Activated naive CD4-positive, alpha-beta T cell treated with anti-CD3 and anti-CD28 coated beads, Interleukin-2, amount 50 U/mL, for 24 hours (primary cell): ENCODE results near the gene FUOM.

Experiments
- H3K27ac Mint-ChIP-seq: one replicate; pipeline ENCODE4 v1.8.0; 2021; ENCODE audit warnings: mild to moderate bottlenecking, mixed read lengths
- H3K27me3 Mint-ChIP-seq: one replicate; pipeline ENCODE4 v1.8.0; 2021; ENCODE audit warnings: mixed read lengths
- H3K36me3 Mint-ChIP-seq: one replicate; pipeline ENCODE4 v1.8.0; 2021; ENCODE audit warnings: mixed read lengths
- H3K4me1 Mint-ChIP-seq: one replicate; pipeline ENCODE4 v1.8.0; 2021; ENCODE audit warnings: mixed read lengths
- H3K4me3 Mint-ChIP-seq: one replicate; pipeline ENCODE4 v1.8.0; 2021; ENCODE audit warnings: mild to moderate bottlenecking, mixed read lengths
- H3K9me3 Mint-ChIP-seq: one replicate; pipeline ENCODE4 v1.8.0; 2021; ENCODE audit warnings: mixed read lengths

Gene FUOM

DNA sequence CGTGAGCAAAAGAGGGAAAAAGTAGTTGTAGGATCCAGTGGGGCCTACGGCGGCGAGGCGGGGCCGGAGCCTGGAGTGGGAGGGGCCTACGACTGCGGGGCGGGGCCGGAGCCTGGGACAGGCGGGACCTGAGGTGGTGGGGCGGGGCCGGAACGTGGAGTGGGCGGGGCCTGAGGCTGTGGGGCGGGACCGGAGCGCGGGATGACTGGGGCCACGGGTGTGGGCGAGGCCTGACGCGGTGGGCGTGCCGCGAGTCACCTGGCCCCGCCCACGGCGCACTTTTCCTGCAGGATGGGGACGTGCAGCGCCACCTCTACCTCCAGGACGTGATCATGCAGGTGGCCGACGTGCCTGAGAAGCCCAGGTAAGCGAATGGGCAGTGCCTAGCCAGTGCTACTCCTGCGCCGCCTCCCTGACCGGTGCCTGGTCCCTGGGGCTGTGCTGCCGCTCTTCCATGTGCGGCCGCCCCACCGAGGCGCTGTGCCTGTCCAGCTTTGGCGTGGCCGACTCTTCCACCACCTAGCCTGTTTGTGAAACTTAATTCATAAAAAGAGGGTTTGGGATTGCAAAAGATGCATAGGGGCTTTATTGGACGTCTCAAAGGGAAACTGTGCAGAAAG lies 48.6 kb downstream of the FUOM start:
- H3K9me3 Mint-ChIP-seq, result no peaks in the 10 kb centered on the region
- peaks cover 28% of the 10 kb centered on the region for H3K4me1 Mint-ChIP-seq
- peak overlapping the region; percentile 86 for H3K27ac Mint-ChIP-seq
- peak overlapping the region; percentile 65 for H3K4me3 Mint-ChIP-seq
- no peaks in the 10 kb centered on the region for H3K36me3 Mint-ChIP-seq
- H3K27me3 Mint-ChIP-seq, result no peaks in the 10 kb centered on the region

DNA sequence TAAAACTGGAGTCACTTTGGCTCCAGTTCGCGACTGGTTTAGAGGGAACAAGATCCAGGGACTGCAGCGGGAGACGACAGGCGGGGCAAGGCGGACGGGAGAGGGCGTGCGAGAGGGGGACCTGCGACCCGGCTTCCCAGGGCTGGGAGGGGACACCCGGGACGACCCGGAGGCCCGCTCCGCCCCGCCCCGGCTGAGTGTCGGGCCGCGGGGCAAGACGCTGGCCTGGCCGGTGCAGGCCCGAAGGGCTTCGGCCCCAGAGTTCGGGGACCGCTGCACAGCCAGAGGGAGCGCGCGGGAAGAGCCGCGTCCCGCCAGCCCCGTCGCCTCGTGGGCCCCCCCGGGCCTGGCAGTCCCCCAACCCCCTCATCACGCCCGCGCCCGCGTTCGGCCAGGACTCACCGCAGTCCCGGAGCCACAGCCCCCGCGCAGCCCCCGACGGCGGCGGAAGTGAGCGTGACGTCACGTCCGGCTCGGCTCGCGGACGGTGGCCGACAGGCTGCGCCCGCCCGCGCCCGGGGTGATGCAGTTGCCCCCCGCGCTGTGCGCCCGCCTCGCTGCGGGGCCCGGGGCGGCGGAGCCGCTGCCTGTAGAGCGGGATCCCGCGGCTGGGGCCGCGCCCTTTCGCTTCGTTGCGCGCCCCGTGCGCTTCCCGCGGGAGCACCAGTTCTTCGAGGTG lies 49.3 kb downstream of the FUOM start, which contains the start of the genes TUBGCP2 and ZNF511:
TSS of gene TUBGCP2 (minus strand) at position 452 of the 679 bp plus-strand sequence. CDS start 5,931 bp downstream, outside the sequence.
TSS of gene ZNF511 (plus strand) at position 494 of the 679 bp plus-strand sequence. CDS start at position 524, 30 bp downstream.
- H3K36me3 Mint-ChIP-seq, result no peaks in the 10 kb centered on the region
- no peaks in the 10 kb centered on the region for H3K9me3 Mint-ChIP-seq
- H3K4me3 Mint-ChIP-seq, result peak within 1 kb of the TSS; percentile 98
- no peaks in the 10 kb centered on the region for H3K27me3 Mint-ChIP-seq
- peak within 1 kb of the TSS; percentile 100 for H3K27ac Mint-ChIP-seq
- peaks cover 34% of the 10 kb centered on the region for H3K4me1 Mint-ChIP-seq

GRCh38 chr10:133307776-133308420 lies 49.9 kb downstream of the FUOM start:
- H3K27ac Mint-ChIP-seq, result peak overlapping the region; percentile 100
- H3K4me3 Mint-ChIP-seq, result peak overlapping the region; percentile 98
- peaks cover 36% of the 10 kb centered on the region for H3K4me1 Mint-ChIP-seq
- no peaks in the 10 kb centered on the region for H3K27me3 Mint-ChIP-seq
- H3K36me3 Mint-ChIP-seq, result no peaks in the 10 kb centered on the region
- no peaks in the 10 kb centered on the region for H3K9me3 Mint-ChIP-seq

GRCh38 chr10:133306941-133307379 lies 50.9 kb downstream of the FUOM start:
- H3K4me3 Mint-ChIP-seq, result peak overlapping the region; percentile 98
- H3K27me3 Mint-ChIP-seq, result no peaks in the 10 kb centered on the region
- H3K27ac Mint-ChIP-seq, result no peak overlapping the region
- peaks cover 41% of the 10 kb centered on the region for H3K4me1 Mint-ChIP-seq
- no peaks in the 10 kb centered on the region for H3K9me3 Mint-ChIP-seq
- no peaks in the 10 kb centered on the region for H3K36me3 Mint-ChIP-seq

GRCh38 chr10:133306097-133306476 lies 51.7 kb downstream of the FUOM start:
- H3K27me3 Mint-ChIP-seq, result no peaks in the 10 kb centered on the region
- no peaks in the 10 kb centered on the region for H3K36me3 Mint-ChIP-seq

More at GRCh38 chr10:133306097-133306476, 51.7 kb downstream of the FUOM start:
- H3K4me3 Mint-ChIP-seq, result no peak overlapping the region
- no peaks in the 10 kb centered on the region for H3K9me3 Mint-ChIP-seq
- H3K4me1 Mint-ChIP-seq, result peaks cover 41% of the 10 kb centered on the region
- no peak overlapping the region for H3K27ac Mint-ChIP-seq
